ENCODE results near the gene KLHL29.

KLHL29 gene

DNA sequence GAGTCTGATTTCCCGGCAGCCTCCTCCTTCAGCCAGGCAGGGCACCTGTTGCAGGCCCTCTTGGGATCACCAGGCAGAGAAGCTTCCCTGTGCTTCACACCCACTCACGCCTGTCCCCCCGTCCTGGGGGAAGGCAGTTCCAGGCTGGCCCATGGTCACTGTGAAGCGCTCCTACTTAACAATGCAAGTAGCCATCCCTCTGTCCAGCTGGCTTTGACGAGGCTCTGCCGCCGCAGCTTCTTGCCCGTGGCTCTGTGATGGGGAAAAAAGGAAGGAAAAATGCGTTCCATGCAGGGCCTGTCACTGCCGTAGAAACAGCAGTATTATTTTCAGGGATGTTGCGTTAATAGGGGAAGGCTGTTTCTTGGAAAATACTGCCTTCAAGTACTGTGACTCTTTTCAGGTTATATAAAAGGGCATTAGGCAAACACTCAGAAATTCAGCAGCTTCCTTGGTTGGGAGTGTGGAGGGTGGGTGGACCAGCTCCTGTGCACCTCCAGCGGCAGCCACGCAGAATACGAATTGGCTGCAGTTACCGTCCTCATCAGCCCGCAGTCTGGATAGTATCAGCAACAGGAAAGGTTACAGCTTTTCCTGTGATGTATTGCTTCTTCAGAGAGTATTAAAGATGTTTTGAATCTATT is 232.3 kb downstream of the KLHL29 start:
- TF ChIP-seq POLR2AphosphoS5 (IDR thresholded peaks at IDR 0.05; ENCODE audit: low read depth, low read length): no peak
- TF ChIP-seq SIN3A (IDR thresholded peaks at IDR 0.05; ENCODE audit: borderline replicate concordance, insufficient read depth, low read length): no peak
- TF ChIP-seq TAF1 (IDR thresholded peaks at IDR 0.05; ENCODE audit: borderline replicate concordance, insufficient read depth, low read length): no peak
- TF ChIP-seq, protein P1, sequence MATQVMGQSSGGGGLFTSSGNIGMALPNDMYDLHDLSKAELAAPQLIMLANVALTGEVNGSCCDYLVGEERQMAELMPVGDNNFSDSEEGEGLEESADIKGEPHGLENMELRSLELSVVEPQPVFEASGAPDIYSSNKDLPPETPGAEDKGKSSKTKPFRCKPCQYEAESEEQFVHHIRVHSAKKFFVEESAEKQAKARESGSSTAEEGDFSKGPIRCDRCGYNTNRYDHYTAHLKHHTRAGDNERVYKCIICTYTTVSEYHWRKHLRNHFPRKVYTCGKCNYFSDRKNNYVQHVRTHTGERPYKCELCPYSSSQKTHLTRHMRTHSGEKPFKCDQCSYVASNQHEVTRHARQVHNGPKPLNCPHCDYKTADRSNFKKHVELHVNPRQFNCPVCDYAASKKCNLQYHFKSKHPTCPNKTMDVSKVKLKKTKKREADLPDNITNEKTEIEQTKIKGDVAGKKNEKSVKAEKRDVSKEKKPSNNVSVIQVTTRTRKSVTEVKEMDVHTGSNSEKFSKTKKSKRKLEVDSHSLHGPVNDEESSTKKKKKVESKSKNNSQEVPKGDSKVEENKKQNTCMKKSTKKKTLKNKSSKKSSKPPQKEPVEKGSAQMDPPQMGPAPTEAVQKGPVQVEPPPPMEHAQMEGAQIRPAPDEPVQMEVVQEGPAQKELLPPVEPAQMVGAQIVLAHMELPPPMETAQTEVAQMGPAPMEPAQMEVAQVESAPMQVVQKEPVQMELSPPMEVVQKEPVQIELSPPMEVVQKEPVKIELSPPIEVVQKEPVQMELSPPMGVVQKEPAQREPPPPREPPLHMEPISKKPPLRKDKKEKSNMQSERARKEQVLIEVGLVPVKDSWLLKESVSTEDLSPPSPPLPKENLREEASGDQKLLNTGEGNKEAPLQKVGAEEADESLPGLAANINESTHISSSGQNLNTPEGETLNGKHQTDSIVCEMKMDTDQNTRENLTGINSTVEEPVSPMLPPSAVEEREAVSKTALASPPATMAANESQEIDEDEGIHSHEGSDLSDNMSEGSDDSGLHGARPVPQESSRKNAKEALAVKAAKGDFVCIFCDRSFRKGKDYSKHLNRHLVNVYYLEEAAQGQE (IDR thresholded peaks at IDR 0.05; ENCODE audit: insufficient read depth in 1 of 2, low read depth in 2 of 2, low read length in 2 of 2): no peak
- no peak for TF ChIP-seq FOXP2 (optimal IDR thresholded peaks at IDR 0.05; ENCODE audit: borderline replicate concordance, extremely low read depth, extremely low read length, insufficient read depth)

DNA sequence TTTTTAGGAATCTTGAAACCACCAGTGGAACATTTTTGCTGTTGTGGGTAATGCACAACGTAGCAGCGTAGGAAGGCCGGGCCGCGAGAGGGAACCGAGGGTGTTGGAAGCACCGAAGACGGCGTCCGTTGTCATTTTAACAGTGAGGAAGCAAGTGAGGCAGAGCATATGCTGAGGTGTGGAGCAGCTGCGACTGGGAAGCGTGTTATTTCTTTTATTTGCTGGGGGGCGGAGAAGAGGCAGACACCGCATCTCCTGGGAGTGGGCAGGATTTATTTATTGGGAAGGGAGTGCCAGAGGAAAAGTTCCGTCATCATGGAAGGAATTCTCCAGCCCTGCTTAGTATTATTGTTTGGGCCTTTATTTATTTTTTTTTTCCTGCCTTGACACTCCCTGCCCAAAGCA is 232.8 kb downstream of the KLHL29 start:
- TF ChIP-seq POLR2AphosphoS5 (IDR thresholded peaks at IDR 0.05; ENCODE audit: low read depth, low read length) (no peak), TAF1 (IDR thresholded peaks at IDR 0.05; ENCODE audit: borderline replicate concordance, insufficient read depth, low read length) (no peak), FOXP2 (optimal IDR thresholded peaks at IDR 0.05; ENCODE audit: borderline replicate concordance, extremely low read depth, extremely low read length, insufficient read depth) (no peak), SIN3A (IDR thresholded peaks at IDR 0.05; ENCODE audit: borderline replicate concordance, insufficient read depth, low read length) (no peak)
- TF ChIP-seq, protein P1 (IDR thresholded peaks at IDR 0.05; ENCODE audit: insufficient read depth in 1 of 2, low read depth in 2 of 2, low read length in 2 of 2): no peak

DNA sequence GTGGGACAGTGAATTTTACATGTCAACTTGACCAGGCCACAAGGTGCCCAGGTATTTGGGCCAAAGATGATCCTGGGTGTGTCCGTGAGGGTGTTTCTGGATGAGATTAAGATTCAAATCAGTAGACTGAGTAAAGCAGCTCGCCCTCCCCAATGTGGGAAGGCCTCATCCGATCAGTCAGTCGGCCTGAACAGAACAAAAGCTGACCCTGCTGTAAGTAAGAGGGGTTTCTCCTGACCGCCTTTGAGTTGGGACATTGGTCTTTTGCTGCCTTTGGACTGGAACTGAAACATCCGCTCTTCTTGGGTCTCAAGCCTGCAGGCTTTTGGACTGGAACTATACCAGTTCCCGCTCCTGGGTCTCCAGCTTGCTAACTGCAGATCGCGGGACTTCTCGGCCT is 233.3 kb downstream of the KLHL29 start:
- no peak for TF ChIP-seq POLR2AphosphoS5 (IDR thresholded peaks at IDR 0.05; ENCODE audit: low read depth, low read length)
- no peak for TF ChIP-seq FOXP2 (optimal IDR thresholded peaks at IDR 0.05; ENCODE audit: borderline replicate concordance, extremely low read depth, extremely low read length, insufficient read depth)
- TF ChIP-seq SIN3A (IDR thresholded peaks at IDR 0.05; ENCODE audit: borderline replicate concordance, insufficient read depth, low read length): no peak
- TF ChIP-seq, protein P1 (IDR thresholded peaks at IDR 0.05; ENCODE audit: insufficient read depth in 1 of 2, low read depth in 2 of 2, low read length in 2 of 2): no peak
- TF ChIP-seq TAF1 (IDR thresholded peaks at IDR 0.05; ENCODE audit: borderline replicate concordance, insufficient read depth, low read length): no peak

DNA sequence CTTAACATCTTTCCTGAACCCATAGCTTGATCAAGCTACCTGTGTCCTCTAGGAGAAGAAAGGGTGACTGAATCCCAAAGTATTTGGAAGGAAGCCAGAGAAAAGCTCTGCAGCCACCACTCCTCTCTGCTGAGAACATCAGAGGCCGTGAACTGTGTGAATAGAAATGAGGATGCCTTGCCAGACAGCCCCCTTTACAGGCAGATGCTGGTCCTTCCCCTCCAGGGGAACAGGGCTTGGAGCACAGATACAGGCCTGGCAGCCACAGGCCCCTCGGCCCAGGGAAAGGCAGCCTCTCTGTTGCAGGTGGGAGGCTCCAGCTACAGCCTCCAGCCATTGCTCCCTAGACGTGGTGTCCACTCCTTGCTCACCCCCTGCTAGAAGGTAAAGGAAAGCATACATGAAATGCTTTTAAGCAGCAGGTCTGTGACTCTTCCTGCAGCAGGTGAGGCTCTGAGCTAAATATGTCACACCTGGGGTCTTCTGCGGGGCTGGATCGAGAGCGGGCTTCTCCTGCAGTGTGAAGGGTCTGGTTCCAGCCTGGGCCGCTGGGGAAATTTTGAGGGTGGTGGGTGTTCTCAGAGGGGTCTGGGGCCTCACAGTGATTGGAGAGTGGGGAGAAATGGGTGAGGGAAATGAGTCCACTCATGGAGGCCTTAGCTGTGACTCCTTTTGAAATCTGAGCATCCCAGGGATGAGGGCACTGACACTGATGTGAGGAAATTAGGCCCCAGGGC is 234.0 kb downstream of the KLHL29 start:
- TF ChIP-seq POLR2AphosphoS5 (IDR thresholded peaks at IDR 0.05; ENCODE audit: low read depth, low read length): no peak
- TF ChIP-seq FOXP2 (optimal IDR thresholded peaks at IDR 0.05; ENCODE audit: borderline replicate concordance, extremely low read depth, extremely low read length, insufficient read depth): no peak
- TF ChIP-seq, protein P1 (IDR thresholded peaks at IDR 0.05; ENCODE audit: insufficient read depth in 1 of 2, low read depth in 2 of 2, low read length in 2 of 2): no peak
- TF ChIP-seq TAF1 (IDR thresholded peaks at IDR 0.05; ENCODE audit: borderline replicate concordance, insufficient read depth, low read length): no peak
- no peak for TF ChIP-seq SIN3A (IDR thresholded peaks at IDR 0.05; ENCODE audit: borderline replicate concordance, insufficient read depth, low read length)
